Mucosa of rectum (tissue), 2 donors: Measurements from ENCODE around the gene LCNL1.
"Not testable (repeated sequence)": the region's sequence is repeated elsewhere in the genome, so short reads cannot be mapped to it uniquely, and the experiment has no call there.

Experiments
- H3K27ac ChIP-seq, 2 donors: one replicate each; pipeline ENCODE4 v1.7.0; 2013; ENCODE audit warnings: inconsistent platforms in 2 of 2, low read depth in 2 of 2, low read length in 2 of 2
- H3K27me3 ChIP-seq, 2 donors: one replicate each; pipeline ENCODE4 v1.7.0; 2013; ENCODE audit warnings: low read length in 2 of 2; ENCODE audit not compliant: control insufficient read depth in 2 of 2, insufficient read depth in 2 of 2
- H3K36me3 ChIP-seq, 2 donors: one replicate each; pipeline ENCODE4 v1.7.0; 2013; ENCODE audit warnings: low read length in 2 of 2; ENCODE audit not compliant: control insufficient read depth in 2 of 2, insufficient read depth in 2 of 2
- H3K4me1 ChIP-seq, 2 donors: one replicate each; pipeline ENCODE4 v1.7.0; 2013; ENCODE audit warnings: low read length in 2 of 2, mild to moderate bottlenecking in 1 of 2; ENCODE audit not compliant: control insufficient read depth in 2 of 2, insufficient read depth in 2 of 2
- H3K4me3 ChIP-seq, 2 donors: one replicate each; pipeline ENCODE4 v1.7.0; 2013; ENCODE audit warnings: low read length in 2 of 2
- H3K9ac ChIP-seq, 2 donors: one replicate each; pipeline ENCODE4 v1.7.0; 2013; ENCODE audit warnings: low read length in 2 of 2, low read depth in 1 of 2, mild to moderate bottlenecking in 1 of 2
- H3K9me3 ChIP-seq, 2 donors: one replicate each; pipeline ENCODE4 v1.7.0; 2013; ENCODE audit warnings: low read length in 2 of 2; ENCODE audit not compliant: control insufficient read depth in 2 of 2
- donor health status: healthy.
- donor health status: Normal muscosa, but diverticular disease.

LCNL1 gene

GRCh38 chr9:137001857-137002645 is 19.3 kb downstream of the LCNL1 start:
- Histone ChIP-seq H3K9me3 (no peaks in the 10 kb centered on the region), H3K4me3 (no peak overlapping the region), H3K36me3 (no peaks in the 10 kb centered on the region), H3K27me3 (peaks cover 0 to 3% of the 10 kb centered on the region in 2 donors), H3K27ac (no peak overlapping the region), H3K9ac (no peak overlapping the region), H3K4me1 (peaks cover 8 to 11% of the 10 kb centered on the region in 2 donors)

- no peak overlapping the region for H3K4me3 ChIP-seq
- H3K9ac ChIP-seq, result no peak overlapping the region
- H3K9me3 ChIP-seq, result no peaks in the 10 kb centered on the region
- peaks cover 2 to 6% of the 10 kb centered on the region in 2 donors for H3K4me1 ChIP-seq
- H3K27ac ChIP-seq, result no peak overlapping the region
- H3K36me3 ChIP-seq, result no peaks in the 10 kb centered on the region
- H3K27me3 ChIP-seq, result peaks cover 0 to 3% of the 10 kb centered on the region in 2 donors
Measured at GRCh38 chr9:137002646-137003041, 19.9 kb downstream of the LCNL1 start.

GRCh38 chr9:137004285-137004684 is 21.5 kb downstream of the LCNL1 start:
- not testable (repeated sequence) for H3K9ac ChIP-seq, H3K9me3 ChIP-seq, H3K27me3 ChIP-seq, H3K36me3 ChIP-seq, H3K27ac ChIP-seq, H3K4me1 ChIP-seq, H3K4me3 ChIP-seq

GRCh38 chr9:137006116-137007003 is 23.6 kb downstream of the LCNL1 start:
- Histone ChIP-seq H3K27ac (no peak overlapping the region), H3K9me3 (no peaks in the 10 kb centered on the region), H3K9ac (no peak overlapping the region), H3K36me3 (peaks cover 0 to 4% of the 10 kb centered on the region in 2 donors), H3K4me1 (no peaks in the 10 kb centered on the region), H3K4me3 (no peak overlapping the region), H3K27me3 (peaks cover 0 to 3% of the 10 kb centered on the region in 2 donors)

GRCh38 chr9:137007108-137007815 is 24.5 kb downstream of the LCNL1 start:
- Histone ChIP-seq H3K4me3 (no peak overlapping the region), H3K27me3 (no peaks in the 10 kb centered on the region), H3K9ac (no peak overlapping the region), H3K4me1 (no peaks in the 10 kb centered on the region), H3K9me3 (no peaks in the 10 kb centered on the region), H3K27ac (no peak overlapping the region), H3K36me3 (peaks cover under 1 to 4% of the 10 kb centered on the region in 2 donors)

- Histone ChIP-seq H3K9ac (no peak overlapping the region), H3K27me3 (no peaks in the 10 kb centered on the region), H3K4me1 (no peaks in the 10 kb centered on the region), H3K9me3 (no peaks in the 10 kb centered on the region), H3K36me3 (peaks cover 3 to 6% of the 10 kb centered on the region in 2 donors), H3K27ac (no peak overlapping the region), H3K4me3 (no peak overlapping the region)
Measured at GRCh38 chr9:137007816-137008270, 25.1 kb downstream of the LCNL1 start.

- no peaks in the 10 kb centered on the region for H3K27me3 ChIP-seq
- no peak overlapping the region for H3K4me3 ChIP-seq
- no peaks in the 10 kb centered on the region for H3K4me1 ChIP-seq
- no peak overlapping the region for H3K27ac ChIP-seq
- no peaks in the 10 kb centered on the region for H3K9me3 ChIP-seq
- no peak overlapping the region for H3K9ac ChIP-seq
- H3K36me3 ChIP-seq, result peaks cover 3 to 6% of the 10 kb centered on the region in 2 donors
Measured at GRCh38 chr9:137008312-137008711, 25.5 kb downstream of the LCNL1 start.

- H3K9ac ChIP-seq, result no peak overlapping the region
- no peaks in the 10 kb centered on the region for H3K27me3 ChIP-seq
- H3K27ac ChIP-seq, result no peak overlapping the region
- no peak overlapping the region for H3K4me3 ChIP-seq
- H3K9me3 ChIP-seq, result no peaks in the 10 kb centered on the region
- H3K4me1 ChIP-seq, result no peaks in the 10 kb centered on the region
- peaks cover 6 to 7% of the 10 kb centered on the region in 2 donors for H3K36me3 ChIP-seq
Measured at GRCh38 chr9:137009217-137009616, 26.4 kb downstream of the LCNL1 start.

GRCh38 chr9:137009938-137010732 is 27.3 kb downstream of the LCNL1 start:
- Histone ChIP-seq H3K36me3 (peaks cover 6 to 7% of the 10 kb centered on the region in 2 donors), H3K9ac (no peak overlapping the region), H3K27me3 (no peaks in the 10 kb centered on the region), H3K4me1 (no peaks in the 10 kb centered on the region), H3K9me3 (no peaks in the 10 kb centered on the region), H3K27ac (no peak overlapping the region), H3K4me3 (no peak overlapping the region)
